ENCODE results near the gene PGAM5.

- TF ChIP-seq EP300 (IDR thresholded peaks at IDR 0.05; ENCODE audit: borderline replicate concordance in 1 of 2, low read depth in 1 of 2, low read length in 1 of 2) (no peak), POLR2AphosphoS5 (IDR thresholded peaks at IDR 0.05; ENCODE audit: low read depth, low read length) (no peak), RFX5 (IDR thresholded peaks at IDR 0.05; ENCODE audit: low read length) (no peak), GABPA (IDR thresholded peaks at IDR 0.05; ENCODE audit: low read depth) (no peak), CTCF (IDR thresholded peaks at IDR 0.05) (no peak), NFIC (IDR thresholded peaks at IDR 0.05; ENCODE audit: borderline replicate concordance) (no peak), USF2 (IDR thresholded peaks at IDR 0.05; ENCODE audit: borderline replicate concordance, low read depth, low read length) (no peak)
Observed at GRCh38 chr12:132700212-132700822, 10.3 kb upstream of the PGAM5 start.
